NCI-H82 (cell line): ENCODE data around the gene UNC93B1.
"Not testable (repeated sequence)": the region's sequence is repeated elsewhere in the genome, so short reads cannot be mapped to it uniquely, and the experiment has no call there.

Source experiments
- DNase-seq: peaks from one replicate; lab custom pipeline; 2025; lab: John Stamatoyannopoulos, UW

UNC93B1 gene

DNA sequence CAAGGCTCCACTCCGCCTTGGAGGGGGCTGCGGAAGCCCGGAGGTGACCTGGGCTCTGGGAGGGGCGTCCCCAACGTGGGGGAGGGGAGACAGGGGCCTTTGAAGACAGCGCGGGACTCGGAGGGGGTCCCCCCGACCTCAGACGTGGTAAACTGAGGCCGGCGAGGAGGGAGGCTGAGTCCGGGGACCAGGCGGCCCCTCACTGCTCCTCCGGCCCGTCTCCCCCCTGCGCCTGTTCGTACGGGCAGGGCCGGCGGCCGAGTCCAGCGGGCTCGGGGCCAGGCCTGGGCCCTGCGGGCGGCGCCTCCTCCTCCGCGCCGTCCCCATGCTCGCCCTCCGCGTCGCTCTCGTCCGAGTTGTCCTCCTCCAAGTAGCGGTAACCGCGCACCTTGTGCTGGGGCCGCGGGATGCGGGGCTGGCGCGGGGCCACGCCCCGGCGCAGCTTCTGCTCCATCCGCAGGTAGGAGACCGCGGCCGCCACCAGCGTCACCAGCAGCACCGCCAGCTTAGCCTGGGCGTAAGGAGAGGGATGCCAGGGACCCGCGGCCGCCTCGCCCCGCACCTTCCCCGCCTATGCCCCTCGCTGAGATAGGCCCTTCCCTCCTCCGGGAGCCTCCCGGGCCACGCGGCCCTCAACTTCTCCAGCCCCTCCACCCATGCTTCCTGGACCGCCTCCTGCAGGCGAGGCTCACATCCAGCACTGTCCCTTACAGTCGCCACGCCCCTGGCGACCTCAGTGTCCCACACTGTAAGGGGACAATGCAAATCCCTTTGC is 12.4 kb downstream of the UNC93B1 start:
- not testable (repeated sequence) for DNase-seq

DNA sequence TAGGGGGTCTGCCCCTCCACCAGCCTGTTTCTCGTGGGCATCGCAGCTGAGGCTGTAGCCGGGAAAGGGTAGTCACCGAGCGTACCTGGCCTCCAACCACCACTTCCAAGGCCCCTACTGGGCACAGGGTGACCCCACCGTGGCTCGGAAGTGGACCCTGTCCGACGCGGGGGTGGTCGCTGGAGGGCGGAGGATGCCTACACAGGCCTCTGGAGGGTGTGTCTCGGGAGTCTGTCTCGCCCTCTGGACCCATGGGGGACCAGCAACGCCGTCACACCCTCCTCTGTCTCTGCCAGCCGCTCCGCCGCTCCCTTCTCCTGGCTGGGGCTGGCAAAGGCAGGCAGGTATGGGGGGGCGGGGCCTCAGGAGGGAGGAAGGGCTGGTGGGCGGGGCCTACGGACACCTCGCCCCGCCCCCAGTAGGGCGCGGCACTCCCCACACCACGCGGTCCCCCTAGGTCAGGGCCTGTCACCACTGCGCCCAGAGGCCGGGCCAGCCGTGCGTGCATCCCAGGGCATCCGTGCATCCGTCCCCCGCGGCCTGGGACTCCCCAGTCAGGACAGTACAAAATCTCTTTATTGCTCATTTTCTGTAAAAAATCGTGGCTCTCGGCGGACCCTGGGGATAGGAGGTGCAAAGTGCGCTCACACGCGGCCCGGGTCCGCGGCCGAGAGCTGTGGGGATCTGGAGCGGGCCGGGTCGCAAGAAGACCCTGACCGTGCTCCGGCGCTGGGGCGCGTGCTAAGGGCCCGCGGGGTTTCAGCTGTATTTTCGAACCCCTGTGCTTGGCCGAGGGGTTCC is 13.2 kb downstream of the UNC93B1 start:
- DNase-seq: not testable (repeated sequence)

DNA sequence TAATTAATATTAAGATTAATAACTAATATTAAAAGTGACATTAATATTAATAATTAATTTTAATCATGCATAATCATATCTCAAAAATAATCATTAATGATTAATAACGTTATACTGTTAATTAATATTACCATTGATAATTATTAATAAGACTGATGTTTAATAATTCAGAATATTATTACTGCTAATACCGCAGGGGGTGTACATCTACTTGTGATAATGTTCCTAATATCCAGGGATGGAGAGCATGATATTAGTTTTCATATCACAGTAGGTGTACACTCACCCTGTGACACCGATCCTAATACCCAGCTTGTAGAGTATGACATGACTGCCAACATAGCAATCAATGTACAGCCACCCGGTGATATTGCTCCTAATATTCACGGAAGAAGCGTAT is 18.6 kb downstream of the UNC93B1 start:
- not testable (repeated sequence) for DNase-seq

DNA sequence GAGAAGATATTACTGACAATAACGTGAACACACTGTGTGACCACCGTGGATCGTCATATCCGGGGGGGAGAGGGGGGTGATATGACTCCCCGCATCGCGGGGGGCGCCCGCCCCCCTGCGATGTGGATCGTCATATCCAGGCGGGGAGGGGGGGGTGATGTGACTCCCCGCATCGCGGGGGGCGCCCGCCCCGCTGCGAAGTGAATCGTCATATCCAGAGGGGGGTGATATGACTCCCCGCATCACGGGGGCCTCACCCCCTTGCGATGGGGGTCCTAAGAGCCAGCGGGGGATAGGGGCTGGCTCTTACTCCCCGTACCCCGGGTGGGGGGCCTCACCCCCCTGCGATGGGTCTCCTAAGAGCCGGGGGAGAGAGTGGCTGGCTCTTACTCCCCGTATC is 19.9 kb downstream of the UNC93B1 start:
- no peak for DNase-seq

DNA sequence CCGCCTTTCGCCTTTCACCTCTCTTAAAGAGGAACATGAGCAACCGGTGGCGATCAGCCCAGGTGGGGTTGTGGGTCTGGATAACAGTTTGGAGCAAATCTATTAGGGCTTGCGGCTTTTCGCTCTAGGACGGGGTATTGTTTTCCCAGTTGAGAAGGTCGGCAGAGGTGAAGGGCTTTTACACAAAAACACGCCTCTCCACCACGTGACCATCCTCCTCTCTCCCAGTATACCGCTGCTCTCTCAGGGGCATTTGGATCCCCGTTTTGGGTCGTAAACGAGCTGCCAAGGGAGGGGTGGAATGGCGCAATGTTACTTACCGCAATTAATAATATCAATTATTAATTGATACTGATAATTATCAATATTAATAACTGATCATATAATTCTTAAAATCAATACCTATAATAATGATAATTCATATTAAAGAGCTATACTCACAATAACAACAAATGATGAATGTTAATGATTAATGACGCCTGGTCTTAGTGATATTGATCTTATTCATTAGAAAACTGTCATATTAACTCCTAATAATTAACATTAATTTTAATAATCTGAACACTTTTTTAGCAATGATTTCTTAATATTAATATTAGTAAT is 21.5 kb downstream of the UNC93B1 start:
- not testable (repeated sequence) for DNase-seq

DNA sequence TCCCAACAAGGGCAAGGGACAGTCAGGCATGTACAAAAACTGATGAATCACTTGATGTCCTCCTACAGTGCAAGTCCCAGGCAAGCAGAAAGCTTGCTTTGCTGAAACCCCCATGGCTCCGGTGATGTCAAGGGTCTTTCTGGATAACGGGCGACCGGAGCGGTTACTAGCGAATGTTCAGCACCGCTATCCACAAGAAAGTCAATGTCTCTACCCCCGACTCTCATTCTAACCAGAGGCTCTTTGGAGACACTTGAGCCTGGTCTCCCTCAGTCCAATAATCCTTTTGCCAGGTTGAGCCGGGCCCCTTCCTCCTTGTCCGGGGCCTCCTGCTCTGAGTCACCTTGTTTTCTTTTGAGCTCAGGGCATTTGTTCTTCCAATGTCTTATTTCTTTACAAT is 22.7 kb downstream of the UNC93B1 start:
- not testable (repeated sequence) for DNase-seq

DNA sequence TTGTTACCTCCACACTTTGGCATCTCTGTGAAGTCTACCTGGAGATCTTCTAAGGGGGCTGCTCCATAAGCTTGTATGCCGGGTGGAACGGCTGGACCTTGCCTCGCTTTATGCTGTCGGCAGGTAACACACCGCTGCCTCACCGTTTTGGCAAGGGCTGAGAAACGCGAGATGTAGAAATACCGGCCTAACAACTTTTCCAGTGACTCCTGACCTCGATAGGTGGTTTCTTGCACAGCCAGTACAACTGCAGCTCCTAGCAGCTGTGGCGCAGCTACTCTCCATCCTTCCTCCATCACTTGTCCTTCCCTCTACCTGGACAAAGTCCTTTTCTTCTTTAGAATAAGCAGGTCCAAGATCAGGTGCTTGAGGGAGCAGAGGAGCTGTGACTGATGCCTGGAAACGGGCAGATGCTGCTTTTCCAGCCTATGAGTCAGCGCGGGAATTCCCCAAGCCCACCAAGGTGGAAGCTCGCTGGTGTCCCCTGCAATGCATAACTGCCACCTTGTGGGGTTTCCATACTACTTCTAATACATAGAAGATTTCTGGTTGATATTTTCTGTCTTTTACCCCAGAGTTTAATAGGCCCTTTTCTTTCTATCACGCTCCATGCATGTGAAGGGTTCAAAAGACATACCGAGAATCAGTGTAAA is 25.0 kb downstream of the UNC93B1 start:
- DNase-seq: not testable (repeated sequence)

DNA sequence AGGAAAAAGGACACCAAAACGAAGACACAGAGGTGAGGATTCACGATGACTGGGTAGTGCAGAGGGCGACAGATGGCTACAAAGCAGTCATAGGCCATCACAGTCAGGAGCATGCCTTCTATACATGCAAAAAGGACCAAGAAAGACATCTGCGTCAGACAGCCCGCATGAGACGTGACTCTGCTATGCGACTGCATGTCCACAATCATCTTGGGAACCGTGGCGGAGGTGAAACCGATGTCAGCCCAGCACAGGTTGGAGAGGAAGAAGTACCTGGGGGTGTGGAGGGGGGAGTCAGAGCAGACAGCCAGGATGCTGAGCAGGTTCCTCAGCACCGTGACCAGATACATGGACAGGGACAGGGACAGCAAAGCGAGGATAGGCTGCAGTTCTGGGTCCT is 29.2 kb downstream of the UNC93B1 start:
- not testable (repeated sequence) for DNase-seq

DNA sequence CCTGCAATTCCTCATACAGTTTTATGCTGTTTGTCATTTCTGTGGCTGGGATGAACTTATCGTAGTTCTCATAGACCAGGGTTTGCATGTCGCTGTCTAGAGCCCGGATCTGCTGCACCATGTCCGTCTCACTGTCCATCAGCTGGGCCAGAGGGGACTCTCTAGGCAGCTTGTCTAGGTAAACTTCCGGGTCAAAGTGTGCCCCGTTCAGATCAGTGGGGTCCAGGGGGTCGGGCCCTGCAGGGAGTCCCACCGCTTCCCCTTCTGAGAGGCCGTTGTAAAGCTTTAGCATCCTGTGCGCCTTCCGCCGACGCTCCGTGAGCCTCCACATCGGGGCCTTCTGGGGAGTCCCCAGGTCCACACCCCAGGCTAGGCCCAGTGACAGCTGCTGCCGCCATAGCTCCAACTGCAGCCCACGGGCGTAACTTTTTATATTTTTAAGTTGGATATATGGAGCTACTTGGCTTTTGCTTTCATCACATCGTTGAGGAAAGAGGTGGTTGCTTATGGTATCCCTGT is 38.0 kb downstream of the UNC93B1 start:
- not testable (repeated sequence) for DNase-seq

DNA sequence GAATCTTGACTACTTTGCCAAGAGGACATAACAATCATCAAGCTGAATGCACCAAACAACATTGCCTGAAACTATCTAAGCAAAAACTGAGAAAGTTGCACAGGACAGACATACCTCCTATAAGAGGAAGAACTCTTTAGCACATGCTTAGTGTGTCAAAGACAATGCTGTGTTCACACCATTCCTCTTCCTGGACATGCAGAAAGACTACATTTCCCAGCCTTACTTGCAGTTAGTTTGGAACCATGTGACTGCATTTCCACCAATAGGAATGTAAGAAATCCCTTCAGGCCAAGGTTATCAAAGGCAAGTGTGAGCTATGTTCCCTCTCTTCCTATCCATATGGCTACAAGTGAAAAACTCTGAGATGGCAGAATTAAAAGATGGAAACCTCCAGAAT is 39.2 kb downstream of the UNC93B1 start:
- not testable (repeated sequence) for DNase-seq

DNA sequence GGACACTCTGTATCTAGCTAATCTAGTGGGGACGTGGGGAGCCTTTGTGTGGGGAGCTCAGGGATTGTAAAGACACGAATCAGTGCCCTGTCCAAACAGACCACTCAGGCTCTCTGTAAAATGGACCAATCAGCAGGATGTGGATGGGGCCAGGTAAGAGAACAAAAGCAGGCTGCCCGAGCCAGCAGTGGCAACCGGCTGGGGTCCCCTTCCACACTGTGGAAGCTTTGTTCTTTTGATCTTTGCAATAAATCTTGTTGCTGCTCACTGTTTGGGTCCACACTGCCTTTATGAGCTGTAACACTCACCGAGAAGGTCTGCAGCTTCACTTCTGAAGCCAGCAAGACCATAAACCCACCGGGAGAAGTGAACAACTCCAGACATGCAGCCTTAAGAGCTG is 40.0 kb downstream of the UNC93B1 start:
- not testable (repeated sequence) for DNase-seq

DNA sequence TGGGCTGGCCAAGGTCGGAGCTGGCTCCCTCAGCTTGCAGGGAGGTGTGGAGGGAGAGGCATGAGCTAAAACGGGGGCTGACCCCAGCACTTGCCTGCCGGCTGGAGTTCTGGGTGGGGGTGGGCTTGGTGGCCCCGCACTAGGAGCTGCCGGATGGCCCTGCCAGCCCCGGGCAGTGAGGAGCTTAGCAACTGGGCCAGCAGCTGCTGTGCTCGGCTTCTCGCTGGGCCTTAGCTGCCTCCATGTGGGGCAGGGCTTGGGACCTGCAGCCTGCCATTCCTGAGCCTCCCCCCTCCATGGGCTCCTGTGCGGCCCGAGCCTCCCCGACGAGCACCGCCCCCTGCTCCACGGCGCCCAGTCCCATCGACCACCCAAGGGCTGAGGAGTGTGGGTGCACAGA is 40.7 kb downstream of the UNC93B1 start:
- not testable (repeated sequence) for DNase-seq

DNA sequence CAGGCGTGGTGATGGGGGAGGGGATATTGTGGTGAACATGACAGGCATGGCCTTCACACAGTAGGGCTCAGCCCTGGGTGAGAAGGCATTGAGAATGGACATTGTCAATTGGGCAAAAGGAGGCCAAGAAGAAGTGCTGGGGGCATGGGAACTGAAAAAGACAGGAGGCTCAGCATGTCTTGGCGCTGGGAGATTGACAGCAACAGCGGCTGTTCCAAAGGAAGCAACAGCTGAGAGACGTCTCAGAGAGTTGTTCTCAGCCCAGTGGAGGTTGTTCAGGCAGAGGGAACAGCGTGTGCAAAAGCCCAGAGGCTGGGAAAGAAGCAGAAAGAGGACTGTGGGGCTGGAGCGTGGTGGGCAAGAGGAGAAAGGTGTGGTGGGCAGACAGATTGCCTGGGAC is 47.7 kb downstream of the UNC93B1 start:
- DNase-seq: not testable (repeated sequence)

DNA sequence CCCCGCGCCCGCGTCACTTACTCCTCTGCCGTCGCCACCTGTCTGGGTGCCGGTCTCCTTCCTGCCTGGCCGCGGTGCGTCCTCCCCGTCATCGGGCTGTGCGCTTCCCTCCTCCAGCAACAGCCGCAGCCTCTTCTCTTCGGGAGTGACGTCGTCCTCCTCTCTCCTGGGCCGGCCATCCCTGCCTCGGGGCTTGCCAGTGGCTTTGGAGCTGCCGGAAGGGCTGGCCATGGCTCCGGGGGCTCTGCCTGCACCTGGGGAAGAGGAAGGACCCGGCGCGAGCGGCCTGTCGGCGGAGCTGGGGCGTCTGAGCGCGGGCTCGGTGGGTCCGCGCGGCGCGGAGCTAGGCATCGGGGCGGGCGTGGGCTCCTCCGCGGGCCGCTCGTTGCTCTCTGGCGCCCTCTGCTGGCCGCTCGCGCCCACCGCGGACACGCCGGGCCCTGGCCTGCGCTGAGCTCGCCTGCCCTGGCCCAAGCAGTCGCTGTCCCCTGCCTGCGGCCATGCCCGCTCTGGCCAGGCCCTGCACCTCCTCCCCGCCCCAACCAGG is 48.4 kb downstream of the UNC93B1 start:
- peak; percentile 58 for DNase-seq

DNA sequence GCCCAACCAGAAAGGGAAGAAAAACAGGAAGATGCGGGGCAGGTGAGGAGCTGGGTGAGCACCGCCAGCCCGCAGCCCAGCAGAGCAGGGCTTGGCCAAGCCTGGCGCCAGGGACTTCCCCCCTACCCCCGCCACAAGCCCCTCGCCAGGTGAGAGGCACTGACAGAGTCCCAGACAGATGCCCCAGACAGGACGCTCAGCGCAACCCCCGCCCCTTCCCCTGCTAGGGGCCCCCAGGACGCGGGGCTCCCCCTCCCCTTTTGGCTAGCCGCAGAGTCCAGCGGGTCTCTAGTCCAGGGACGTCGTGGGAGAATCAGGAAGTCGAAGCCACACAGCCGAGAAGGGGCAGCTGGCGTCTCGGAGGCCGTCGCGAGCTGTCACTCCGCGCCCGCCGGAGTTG is 48.9 kb downstream of the UNC93B1 start:
- not testable (repeated sequence) for DNase-seq

DNA sequence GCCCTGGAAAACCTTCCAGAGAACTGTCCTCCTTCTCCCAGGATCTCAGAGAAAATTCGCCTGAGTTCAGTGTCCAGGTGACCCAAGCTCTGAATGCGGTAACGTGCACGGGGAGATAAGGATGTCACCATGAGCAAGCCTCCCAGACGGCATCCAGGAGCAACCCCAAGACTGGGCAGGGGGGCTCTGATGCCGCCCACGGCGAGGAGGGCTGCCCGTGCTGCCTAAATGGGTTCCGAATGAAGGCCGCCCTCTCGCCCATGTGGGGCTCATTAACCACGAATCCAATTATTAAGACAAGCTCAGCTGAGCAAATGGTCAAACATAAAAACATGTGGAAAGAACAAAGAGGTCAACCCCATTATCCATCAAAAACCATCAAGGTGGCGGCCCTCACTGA is 49.6 kb downstream of the UNC93B1 start:
- not testable (repeated sequence) for DNase-seq

DNA sequence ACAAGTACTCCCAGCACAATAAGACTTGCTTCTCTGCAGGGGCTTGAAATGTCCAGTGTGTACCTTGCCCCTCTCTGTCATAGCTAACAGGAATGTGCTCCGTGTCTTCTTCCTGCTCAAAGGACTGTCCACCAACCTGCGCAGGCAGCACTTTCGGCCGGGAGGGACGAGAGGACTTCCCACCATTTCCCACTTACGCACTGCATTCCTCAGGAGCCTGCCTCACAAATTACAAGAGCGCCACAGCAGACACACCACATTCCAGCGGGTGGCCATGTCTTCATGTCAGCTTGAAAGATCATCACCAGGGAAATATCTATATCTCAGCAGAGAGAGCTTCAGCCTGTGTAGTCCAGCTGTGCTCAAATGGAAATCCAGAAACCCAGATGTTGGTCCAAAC is 53.2 kb downstream of the UNC93B1 start:
- not testable (repeated sequence) for DNase-seq

DNA sequence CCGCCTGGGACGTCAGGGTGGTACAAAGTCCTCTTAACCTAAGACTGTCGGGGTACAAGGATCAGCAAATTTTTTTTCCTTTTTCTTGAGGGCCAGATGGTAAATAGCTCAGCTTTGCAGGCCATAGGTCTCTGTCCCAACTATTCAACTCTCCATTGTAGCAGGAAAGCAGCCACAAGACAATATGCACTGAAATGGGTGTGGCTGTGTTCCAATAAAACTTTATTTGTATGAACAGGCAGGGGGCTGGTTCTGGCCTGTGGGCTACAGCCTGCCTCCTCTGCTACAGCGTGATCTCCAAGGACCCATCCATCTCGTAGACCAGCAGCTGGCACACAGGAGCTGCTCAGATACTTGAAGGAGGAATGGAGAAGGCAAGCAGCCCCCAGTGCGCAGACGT is 56.1 kb downstream of the UNC93B1 start:
- DNase-seq: not testable (repeated sequence)

DNA sequence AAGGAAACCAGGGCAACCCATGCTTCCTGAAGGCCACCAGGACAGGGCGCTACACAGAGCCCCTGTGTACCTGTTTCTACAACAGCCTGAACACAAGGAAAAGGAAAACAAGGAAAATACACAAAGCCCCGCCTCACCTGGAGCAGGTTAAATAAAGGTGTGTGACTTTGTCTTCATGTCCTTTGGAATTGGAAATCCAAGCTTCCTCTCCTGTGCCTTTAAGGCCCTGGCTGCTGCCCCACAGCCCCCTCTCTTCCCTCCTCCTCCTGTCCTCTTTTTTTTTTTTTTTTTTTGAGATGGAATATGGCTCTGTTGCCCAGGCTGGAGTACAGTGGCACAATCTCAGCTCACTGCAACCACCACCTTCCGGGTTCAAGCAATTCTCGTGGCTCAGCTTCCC is 57.5 kb downstream of the UNC93B1 start:
- DNase-seq: not testable (repeated sequence)

DNA sequence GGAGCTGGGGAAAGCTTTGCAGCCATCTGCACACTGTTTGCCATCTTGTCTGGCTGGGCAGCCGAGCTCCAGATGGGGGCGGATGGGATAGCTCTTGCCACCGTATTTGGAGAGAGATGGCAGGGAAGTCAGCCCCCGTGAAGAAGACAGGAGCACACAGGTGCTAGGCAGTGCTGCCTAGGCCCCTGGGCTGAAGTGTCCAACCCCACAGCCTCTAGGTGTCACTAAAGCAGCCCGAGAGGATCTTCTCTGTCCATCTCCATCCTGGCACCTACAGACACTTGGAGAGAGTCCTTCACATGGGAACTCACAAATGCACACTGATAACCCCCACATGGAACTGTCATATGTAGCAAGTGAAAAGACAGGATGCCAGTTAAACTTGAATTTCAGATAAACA is 60.5 kb downstream of the UNC93B1 start:
- peak; percentile 7 for DNase-seq
